ENCODE data around the gene UACA.
"Not testable (repeated sequence)": the region's sequence is repeated elsewhere in the genome, so short reads cannot be mapped to it uniquely, and the experiment has no call there.

GRCh38 chr15:70804388-70804787 lies 41.0 kb upstream of the UACA start:
- not testable (repeated sequence) for TF ChIP-seq CTCF (conservative IDR thresholded peaks at IDR 0.05); EZH2 (IDR thresholded peaks at IDR 0.05; ENCODE audit: low read depth)

Data from PC-9 (cell line).